Stimulated activated naive B cell treated with anti-CD40 and anti-IgM and Interleukin-4, amounts not matched to agents 10 μg/mL and 1 μg/mL and 100 μg/mL, for 72 hours (primary cell): Measurements from ENCODE around the gene ASH1L.
"Not testable (repeated sequence)": the region's sequence is repeated elsewhere in the genome, so short reads cannot be mapped to it uniquely, and the experiment has no call there.

Experiments
- ATAC-seq, 2 donors: fragments of 150-1000 bp; cut with Tn5 transposase; replicated peaks; 2 replicates each; pipeline ENCODE4 v1.10.0; 2021; ENCODE audit warnings: moderate library complexity in 1 of 2
- DNase-seq: peaks from one replicate; pipeline ENCODE4 v3.0.0; 2021
- H3K27ac Mint-ChIP-seq: one replicate; pipeline ENCODE4 v1.8.0; 2022; ENCODE audit warnings: mild to moderate bottlenecking, mixed read lengths
- H3K27me3 Mint-ChIP-seq, 2 donors: one replicate each; pipeline ENCODE4 v1.8.0; 2022; ENCODE audit warnings: mixed read lengths in 2 of 2
- H3K36me3 Mint-ChIP-seq, 2 donors: one replicate each; pipeline ENCODE4 v1.8.0; 2022; ENCODE audit warnings: mixed read lengths in 2 of 2, mild to moderate bottlenecking in 1 of 2
- H3K4me1 Mint-ChIP-seq, 2 donors: one replicate each; pipeline ENCODE4 v1.8.0; 2022; ENCODE audit warnings: mixed read lengths in 2 of 2, mild to moderate bottlenecking in 1 of 2
- H3K4me3 Mint-ChIP-seq, 2 donors: one replicate each; pipeline ENCODE4 v1.8.0; 2022; ENCODE audit warnings: mild to moderate bottlenecking in 2 of 2, mixed read lengths in 2 of 2, moderate library complexity in 1 of 2
- H3K9me3 Mint-ChIP-seq, 2 donors: one replicate each; pipeline ENCODE4 v1.8.0; 2022; ENCODE audit warnings: mixed read lengths in 2 of 2, mild to moderate bottlenecking in 1 of 2

The ASH1L gene

DNA sequence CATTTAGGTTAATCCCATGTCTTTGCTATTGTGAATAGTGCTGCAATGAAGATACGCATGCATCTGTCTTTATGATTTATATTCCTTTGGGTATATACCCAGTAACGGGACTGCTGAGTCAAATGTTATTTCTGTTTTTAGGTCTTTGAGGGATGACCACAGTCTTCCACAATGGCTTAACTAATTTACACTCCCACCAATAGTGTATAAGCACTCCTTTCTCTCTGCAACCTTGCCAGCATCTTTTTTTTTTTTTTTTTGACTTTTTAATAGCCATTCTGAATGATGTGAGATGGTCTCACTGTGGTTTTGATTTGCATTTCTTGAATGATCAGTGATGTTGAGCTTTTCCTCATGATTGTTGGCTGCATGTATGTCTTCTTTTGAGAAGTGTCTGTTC lies 33.5 kb downstream of the ASH1L start:
- peak overlapping the region; percentile 93 for H3K27ac Mint-ChIP-seq
- peaks cover 22 to 62% of the 10 kb centered on the region in 2 donors for H3K4me1 Mint-ChIP-seq
- peak overlapping the region; percentile 74 to 79 for H3K4me3 Mint-ChIP-seq
- peaks cover 8 to 10% of the 10 kb centered on the region in 2 donors for H3K36me3 Mint-ChIP-seq
- H3K27me3 Mint-ChIP-seq = no peaks in the 10 kb centered on the region
- peaks cover 0 to 2% of the 10 kb centered on the region in 2 donors for H3K9me3 Mint-ChIP-seq
- DNase-seq = no peak
- peak; percentile 55 to 58 for ATAC-seq

DNA sequence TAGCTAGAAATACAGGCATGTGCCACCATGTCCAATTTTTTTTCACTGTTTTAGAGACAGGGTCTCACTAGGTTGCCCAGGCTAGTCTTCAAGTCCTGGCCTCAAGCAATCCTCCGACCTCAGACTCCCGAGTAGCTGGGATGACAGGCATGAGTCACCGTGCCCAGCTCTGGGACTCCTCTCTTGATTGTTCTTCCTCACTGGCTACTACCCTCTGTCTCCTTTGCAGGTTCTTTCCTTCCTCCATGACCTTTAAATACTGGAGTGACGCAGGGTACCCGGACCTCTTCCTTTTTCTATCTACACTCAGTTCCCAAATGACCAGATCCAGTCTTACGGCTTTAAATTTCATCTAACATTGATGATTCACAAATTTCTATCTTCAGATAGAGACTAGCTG lies 34.9 kb downstream of the ASH1L start:
- H3K4me1 Mint-ChIP-seq = peaks cover 27 to 64% of the 10 kb centered on the region in 2 donors
- H3K9me3 Mint-ChIP-seq = no peaks in the 10 kb centered on the region
- H3K4me3 Mint-ChIP-seq = no peak overlapping the region

DNA sequence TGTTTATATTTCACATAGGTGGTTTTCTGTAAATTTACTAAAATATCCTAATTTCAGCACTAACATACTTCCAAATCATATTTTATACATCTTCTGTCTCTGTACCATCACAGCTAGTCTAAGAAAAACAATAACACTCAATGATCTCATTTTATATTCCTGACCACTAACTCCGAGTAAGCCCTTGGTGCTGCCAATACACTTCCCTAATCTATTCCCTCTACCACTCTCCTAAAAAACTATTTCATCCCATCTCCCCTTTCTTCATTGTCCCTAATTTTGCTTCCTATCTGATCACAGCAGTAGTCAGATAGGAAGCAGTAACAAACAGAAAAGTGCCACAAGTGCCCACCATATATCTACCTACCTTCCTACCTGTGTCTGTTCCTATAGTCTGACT lies 36.2 kb downstream of the ASH1L start:
- H3K36me3 Mint-ChIP-seq = peaks cover 6 to 10% of the 10 kb centered on the region in 2 donors
- ATAC-seq (no peak), DNase-seq (no peak)
- no peaks in the 10 kb centered on the region for H3K9me3 Mint-ChIP-seq
- no peak overlapping the region for H3K27ac Mint-ChIP-seq
- peaks cover 26 to 54% of the 10 kb centered on the region in 2 donors for H3K4me1 Mint-ChIP-seq
- no peak overlapping the region for H3K4me3 Mint-ChIP-seq
- H3K27me3 Mint-ChIP-seq = no peaks in the 10 kb centered on the region

More for the DNA sequence above, 34.9 kb downstream of the ASH1L start:
- peak; percentile 17 to 34 for ATAC-seq
- no peaks in the 10 kb centered on the region for H3K27me3 Mint-ChIP-seq
- no peak overlapping the region for H3K27ac Mint-ChIP-seq
- no peak for DNase-seq
- peaks cover 4 to 8% of the 10 kb centered on the region in 2 donors for H3K36me3 Mint-ChIP-seq

DNA sequence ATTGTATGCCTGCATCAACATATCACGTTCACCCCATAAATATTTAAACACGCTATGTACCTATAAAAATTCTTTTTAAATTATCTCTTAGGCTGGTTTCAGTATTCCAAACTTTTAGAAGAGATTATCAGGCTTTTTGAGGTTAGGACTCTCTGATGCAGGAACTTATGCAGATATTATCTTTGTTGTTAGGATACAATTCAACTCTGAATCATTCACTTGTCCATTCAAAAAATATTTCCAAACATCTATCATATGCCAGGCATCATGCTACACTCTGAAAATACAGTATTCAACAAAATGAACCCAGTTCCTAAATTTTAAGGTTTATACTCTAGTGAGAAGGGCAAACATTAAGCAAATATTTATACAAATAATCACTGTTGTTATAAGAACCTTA lies 40.5 kb downstream of the ASH1L start:
- Mint-ChIP-seq H3K4me1 (peaks cover 21 to 52% of the 10 kb centered on the region in 2 donors), H3K4me3 (no peak overlapping the region), H3K36me3 (peaks cover 26 to 27% of the 10 kb centered on the region in 2 donors), H3K27me3 (no peaks in the 10 kb centered on the region), H3K27ac (no peak overlapping the region), H3K9me3 (no peaks in the 10 kb centered on the region)
- ATAC-seq (no peak), DNase-seq (no peak)

DNA sequence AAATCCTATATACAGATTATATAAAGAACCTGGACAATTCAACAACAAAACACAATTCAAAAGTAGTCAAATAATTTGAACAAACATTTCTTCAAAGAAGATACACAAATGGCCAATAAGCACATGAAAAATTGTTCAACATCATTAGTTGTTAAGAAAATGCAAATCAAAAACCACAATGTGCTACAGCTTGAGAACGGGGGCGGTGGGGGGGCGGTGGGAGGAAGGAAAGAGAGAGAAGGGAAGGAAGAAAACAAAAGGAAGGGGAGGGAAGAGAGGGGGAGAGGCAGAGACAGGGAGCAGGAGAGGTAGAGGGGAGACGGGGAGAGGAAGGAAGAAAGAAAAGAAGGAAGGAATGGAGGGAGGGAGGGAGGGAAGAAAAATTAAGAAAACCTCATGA lies 44.1 kb downstream of the ASH1L start:
- Mint-ChIP-seq H3K9me3 (no peaks in the 10 kb centered on the region), H3K27ac (no peak overlapping the region), H3K27me3 (no peaks in the 10 kb centered on the region), H3K4me3 (no peak overlapping the region), H3K36me3 (peaks cover 24 to 41% of the 10 kb centered on the region in 2 donors), H3K4me1 (peaks cover 25 to 50% of the 10 kb centered on the region in 2 donors)
- DNase-seq (no peak), ATAC-seq (no peak)

DNA sequence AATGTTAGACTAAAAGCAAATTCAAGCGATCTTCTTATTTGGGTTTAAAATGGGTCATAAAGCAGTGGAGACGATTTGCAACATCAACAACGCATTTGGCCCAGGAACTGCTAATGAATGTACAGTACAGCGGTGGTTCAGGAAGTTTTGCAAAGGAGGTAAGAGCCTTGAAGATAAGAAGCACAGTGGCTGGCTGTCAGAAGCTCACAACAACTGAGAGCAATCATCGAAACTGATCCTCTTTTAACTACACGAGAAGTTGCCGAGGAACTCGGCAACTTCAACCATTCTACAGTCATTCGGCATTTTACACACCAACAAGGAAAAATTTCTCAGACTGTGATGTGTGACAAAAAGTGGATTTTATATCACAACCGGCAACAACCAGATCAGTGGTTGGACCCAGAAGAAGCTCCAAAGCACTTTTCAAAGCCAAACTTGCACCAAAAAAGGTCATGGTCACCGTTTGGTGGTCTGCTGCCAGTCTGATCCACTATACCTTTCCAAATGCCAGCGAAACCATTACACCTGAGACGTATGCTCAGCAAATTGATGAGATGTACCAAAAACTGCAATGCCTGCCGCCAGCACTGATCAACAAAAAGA lies 47.9 kb downstream of the ASH1L start:
- peaks cover 23 to 39% of the 10 kb centered on the region in 2 donors for H3K36me3 Mint-ChIP-seq
- ATAC-seq = no peak
- no peaks in the 10 kb centered on the region for H3K9me3 Mint-ChIP-seq
- H3K27ac Mint-ChIP-seq = no peak overlapping the region
- no peaks in the 10 kb centered on the region for H3K27me3 Mint-ChIP-seq
- no peak overlapping the region for H3K4me3 Mint-ChIP-seq
- no peak for DNase-seq
- H3K4me1 Mint-ChIP-seq = peaks cover 16 to 51% of the 10 kb centered on the region in 2 donors

DNA sequence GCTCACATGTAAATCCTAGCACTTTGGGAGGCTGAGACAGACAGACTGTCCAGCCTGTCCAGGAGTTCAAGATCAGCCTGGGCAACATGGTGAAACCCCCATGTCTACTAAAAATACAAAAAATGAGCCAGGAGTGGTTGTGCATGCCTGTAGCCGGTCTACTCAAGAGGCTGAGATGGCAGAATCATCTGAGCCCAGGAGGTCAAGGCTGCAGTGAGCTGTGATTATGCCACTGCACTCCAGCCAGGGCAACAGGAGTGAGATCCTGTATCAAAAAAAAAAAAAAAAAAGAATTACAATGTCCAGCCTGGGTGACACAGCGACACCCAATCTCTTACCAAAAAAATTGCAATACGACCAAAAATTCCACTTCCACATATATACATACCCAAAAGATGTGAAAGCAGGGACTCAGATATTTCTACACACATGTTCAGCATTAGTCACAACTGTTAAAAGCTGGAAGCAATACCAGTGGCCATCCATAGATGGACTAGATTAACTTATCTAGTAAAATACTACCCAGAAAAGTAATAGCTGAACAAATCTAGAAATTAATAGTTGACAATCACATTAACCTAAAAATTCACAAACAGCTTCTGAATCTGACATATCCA lies 49.2 kb downstream of the ASH1L start:
- Mint-ChIP-seq H3K27ac (no peak overlapping the region), H3K36me3 (peaks cover 17 to 33% of the 10 kb centered on the region in 2 donors), H3K4me3 (no peak overlapping the region), H3K4me1 (peaks cover 16 to 50% of the 10 kb centered on the region in 2 donors), H3K9me3 (no peaks in the 10 kb centered on the region), H3K27me3 (no peaks in the 10 kb centered on the region)
- ATAC-seq (no peak), DNase-seq (no peak)

DNA sequence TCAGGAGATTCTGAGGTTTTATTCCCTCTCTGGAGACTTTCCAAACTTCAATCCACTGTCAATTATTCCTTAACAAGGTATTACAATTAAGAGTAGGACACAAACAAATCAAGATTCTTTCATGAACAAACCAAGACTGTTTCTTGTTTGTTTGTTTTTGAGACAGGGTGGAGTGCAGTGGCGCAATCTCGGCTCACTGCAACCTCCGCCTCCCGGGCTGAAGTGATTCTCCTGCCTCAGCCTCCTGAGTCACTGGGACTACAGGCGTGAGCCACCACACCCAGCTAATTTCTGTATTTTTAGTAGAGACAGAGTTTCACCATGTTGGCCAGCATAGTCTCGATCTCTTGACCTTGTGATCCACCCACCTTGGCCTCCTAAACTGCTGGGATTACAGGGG lies 51.2 kb downstream of the ASH1L start:
- peaks cover 15 to 24% of the 10 kb centered on the region in 2 donors for H3K36me3 Mint-ChIP-seq
- DNase-seq, H3K27ac Mint-ChIP-seq, H3K9me3 Mint-ChIP-seq, H3K27me3 Mint-ChIP-seq, H3K4me3 Mint-ChIP-seq, ATAC-seq: not testable (repeated sequence)
- H3K4me1 Mint-ChIP-seq = peaks cover 15 to 47% of the 10 kb centered on the region in 2 donors

DNA sequence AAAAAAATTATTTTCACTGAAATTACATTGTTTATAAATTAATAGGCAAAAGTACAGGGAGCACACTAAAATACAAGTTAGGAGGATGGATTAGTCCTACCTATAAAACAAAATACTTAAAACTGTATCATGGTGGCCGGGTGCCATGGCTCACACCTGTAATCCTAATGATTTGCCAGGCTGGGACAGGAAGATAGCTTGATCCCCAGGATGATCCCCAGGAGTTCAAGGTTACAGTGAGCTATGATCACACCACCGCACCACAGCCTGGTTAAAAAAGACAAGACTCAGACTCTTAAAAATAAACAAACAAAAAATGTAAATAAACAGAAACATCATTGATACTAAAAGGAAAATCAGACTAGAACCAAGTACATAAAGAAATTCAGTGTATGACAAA lies 53.5 kb downstream of the ASH1L start:
- no peaks in the 10 kb centered on the region for H3K27me3 Mint-ChIP-seq
- H3K27ac Mint-ChIP-seq = no peak overlapping the region
- no peak overlapping the region for H3K4me3 Mint-ChIP-seq
- peaks cover 15 to 20% of the 10 kb centered on the region in 2 donors for H3K36me3 Mint-ChIP-seq
- DNase-seq (no peak), ATAC-seq (no peak)
- H3K4me1 Mint-ChIP-seq = peaks cover 15 to 47% of the 10 kb centered on the region in 2 donors
- no peaks in the 10 kb centered on the region for H3K9me3 Mint-ChIP-seq

DNA sequence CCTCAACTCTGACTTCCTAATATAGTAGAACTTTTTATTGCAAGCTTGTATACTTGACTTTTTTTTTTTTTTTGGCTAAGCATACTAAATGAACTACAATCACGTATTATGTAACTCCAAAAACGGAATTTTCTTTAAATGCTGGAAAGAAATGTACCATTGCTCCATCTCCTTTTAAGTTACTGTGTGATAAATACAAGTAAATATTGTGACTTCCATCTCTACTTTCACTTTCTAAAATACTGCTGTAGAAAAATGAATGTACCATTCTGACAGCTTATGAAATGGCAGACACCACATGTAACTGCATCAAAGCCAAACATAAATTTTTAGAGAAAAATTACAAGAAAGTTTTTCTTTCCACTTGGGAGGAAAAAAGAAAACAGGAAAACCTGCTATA lies 54.7 kb downstream of the ASH1L start:
- H3K36me3 Mint-ChIP-seq = peaks cover 11 to 13% of the 10 kb centered on the region in 2 donors
- peaks cover 14 to 40% of the 10 kb centered on the region in 2 donors for H3K4me1 Mint-ChIP-seq

DNA sequence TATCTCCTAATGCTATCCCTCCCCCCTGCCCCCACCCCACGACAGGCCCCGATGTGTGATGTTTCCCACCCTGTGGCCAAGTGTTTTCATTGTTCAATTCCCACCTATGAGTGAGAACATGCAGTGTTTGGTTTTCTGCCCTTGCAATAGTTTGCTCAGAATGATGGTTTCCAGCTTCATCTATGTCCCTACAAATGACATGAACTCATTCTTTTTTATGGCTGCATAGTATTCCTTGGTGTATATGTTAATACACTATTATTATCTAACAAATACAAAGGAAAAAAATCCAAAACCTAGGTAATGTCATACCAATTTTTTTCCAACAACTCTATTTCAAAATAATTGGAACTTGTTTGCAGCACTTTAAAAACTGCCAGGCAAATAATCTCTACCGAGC lies 56.6 kb downstream of the ASH1L start:
- not testable (repeated sequence) for DNase-seq, ATAC-seq, H3K27ac Mint-ChIP-seq

More for the DNA sequence above, 54.7 kb downstream of the ASH1L start:
- Mint-ChIP-seq H3K9me3 (no peaks in the 10 kb centered on the region), H3K27me3 (no peaks in the 10 kb centered on the region), H3K27ac (peak overlapping the region; percentile 67), H3K4me3 (peak overlapping the region in 1 of 2 donors; percentile 8)
- ATAC-seq = no peak
- DNase-seq = no peak

DNA sequence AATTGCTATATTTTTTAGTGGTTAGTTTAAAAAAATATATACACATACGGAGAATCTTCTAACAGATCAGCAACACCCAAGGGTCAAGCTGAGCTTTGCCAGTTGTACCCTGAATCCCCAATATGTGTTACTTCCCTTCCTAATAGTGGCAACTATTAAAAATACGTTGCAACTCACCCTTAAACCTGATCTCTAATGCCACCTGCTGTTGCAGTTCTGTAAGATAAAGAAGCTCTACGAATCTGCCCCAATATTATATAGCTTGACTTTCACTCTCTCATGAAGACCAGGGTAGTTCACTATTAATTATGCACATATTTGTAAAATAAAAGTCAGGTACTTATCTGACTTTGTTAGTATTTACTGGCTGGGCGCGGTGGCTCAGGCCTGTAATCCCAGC lies 58.4 kb downstream of the ASH1L start:
- ATAC-seq = peak; percentile 49 to 51
- H3K4me1 Mint-ChIP-seq = peaks cover 29 to 44% of the 10 kb centered on the region in 2 donors

More for the DNA sequence above, 56.6 kb downstream of the ASH1L start:
- peaks cover 14 to 28% of the 10 kb centered on the region in 2 donors for H3K4me1 Mint-ChIP-seq
- not testable (repeated sequence) for H3K4me3 Mint-ChIP-seq, H3K36me3 Mint-ChIP-seq, H3K27me3 Mint-ChIP-seq, H3K9me3 Mint-ChIP-seq

DNA sequence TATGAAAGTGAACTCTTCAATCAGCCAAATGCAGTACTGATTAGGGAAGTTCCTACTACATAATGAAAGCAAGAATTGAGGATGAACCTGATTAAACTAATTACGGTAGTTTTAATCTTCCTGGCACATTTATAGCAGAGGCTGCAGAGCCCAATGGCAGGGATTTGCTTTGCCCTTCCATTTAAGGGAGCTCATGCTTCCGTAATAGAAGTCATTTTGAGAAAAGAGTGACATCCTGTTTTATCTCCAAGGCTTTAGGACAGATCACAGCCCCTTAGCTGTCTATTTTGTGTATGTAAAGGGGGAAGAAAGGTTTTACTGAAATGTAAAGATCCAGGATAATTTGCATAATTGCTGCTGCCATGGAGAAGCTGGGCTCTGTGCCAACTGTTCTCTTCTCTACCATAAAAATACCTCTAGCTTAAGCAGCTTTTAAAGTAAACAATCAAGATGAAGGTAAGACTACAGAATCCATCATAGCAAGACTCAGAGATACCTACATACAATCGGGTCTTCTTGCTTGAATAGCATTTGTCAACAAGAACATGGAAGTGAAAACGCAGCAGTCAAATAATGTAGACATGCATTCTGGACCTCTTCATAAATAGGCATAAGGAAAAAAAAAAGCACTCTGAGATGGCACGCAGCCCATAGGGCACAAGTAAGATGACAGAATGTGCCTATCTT lies 62.5 kb downstream of the ASH1L start:
- Mint-ChIP-seq H3K27ac (peak overlapping the region; percentile 82), H3K4me1 (peaks cover 26 to 40% of the 10 kb centered on the region in 2 donors), H3K27me3 (no peaks in the 10 kb centered on the region), H3K36me3 (peaks cover 0 to 5% of the 10 kb centered on the region in 2 donors), H3K4me3 (peak overlapping the region; percentile 69 to 73), H3K9me3 (no peaks in the 10 kb centered on the region)
- peak; percentile 90 to 91 for ATAC-seq
- peak; percentile 6 for DNase-seq

More for the DNA sequence above, 58.4 kb downstream of the ASH1L start:
- peaks cover 2 to 7% of the 10 kb centered on the region in 2 donors for H3K36me3 Mint-ChIP-seq
- peak overlapping the region; percentile 0 for H3K27ac Mint-ChIP-seq
- DNase-seq = no peak
- no peaks in the 10 kb centered on the region for H3K27me3 Mint-ChIP-seq
- no peaks in the 10 kb centered on the region for H3K9me3 Mint-ChIP-seq
- H3K4me3 Mint-ChIP-seq = no peak overlapping the region

DNA sequence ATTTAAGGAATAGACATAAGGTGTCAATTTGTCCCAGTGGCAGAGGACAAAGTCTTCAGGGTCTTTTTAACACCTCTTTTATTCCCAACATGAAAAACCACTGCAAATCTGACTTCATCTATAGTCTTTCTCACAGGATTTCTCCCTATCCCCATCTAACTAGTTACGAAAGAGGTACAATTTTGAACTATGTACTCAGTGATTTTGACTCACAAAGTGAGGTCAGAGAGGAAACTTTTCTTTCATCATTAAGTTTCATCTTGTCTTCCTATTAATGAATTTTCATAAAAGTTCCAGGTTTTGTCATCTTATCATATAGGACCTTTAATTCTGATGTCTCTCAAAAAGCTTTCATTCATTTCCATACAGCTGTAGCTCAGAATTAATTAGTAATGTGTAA lies 63.3 kb downstream of the ASH1L start:
- H3K27me3 Mint-ChIP-seq = no peaks in the 10 kb centered on the region
- H3K27ac Mint-ChIP-seq = peak overlapping the region; percentile 82
- H3K4me3 Mint-ChIP-seq = no peak overlapping the region
- peaks cover 27 to 42% of the 10 kb centered on the region in 2 donors for H3K4me1 Mint-ChIP-seq
- H3K9me3 Mint-ChIP-seq = no peaks in the 10 kb centered on the region
- ATAC-seq = no peak
- peaks cover 0 to 10% of the 10 kb centered on the region in 2 donors for H3K36me3 Mint-ChIP-seq
- no peak for DNase-seq
